H1 (cell line): ENCODE measurements around the gene SPINK9. TPM values are rescaled to one million over a fixed set of nuclear protein-coding genes. Genes with fewer than 3 reads are reported as not detected.

Experiments
- CTCF ChIA-PET: fragments of 300-600 bp; sonication (Branson Sonifier 250); formaldehyde crosslinking; loops from one replicate; lab custom pipeline; 2021; ENCODE audit not compliant: partially characterized antibody; lab: Charles Lee
- POLR2A ChIA-PET: fragments of 300-600 bp; sonication (Branson Sonifier 250); formaldehyde crosslinking; loops from one replicate; lab custom pipeline; 2021; ENCODE audit warnings: inconsistent platforms; ENCODE audit not compliant: partially characterized antibody; lab: Charles Lee
- DNase-seq, 2 experiments: peaks; one replicate each; pipeline versions ENCODE4 v3.0.0 to v3.0.0-alpha.2; 2010 to 2022; ENCODE audit warnings: low spot score in 2 of 2, low read depth in 1 of 2, mixed read lengths in 1 of 2
- FAIRE-seq: peaks from 2 replicates; lab custom pipeline; 2011; peaks lifted over from hg19 to GRCh38; lab: Jason Lieb, UNC
- H2AFZ ChIP-seq: 2 replicates; pipeline ENCODE4 v1.8.1; 2012; ENCODE audit warnings: low read length, inconsistent platforms
- H2AK5ac ChIP-seq: 2 replicates; pipeline ENCODE4 v1.6.1; 2013; ENCODE audit warnings: low read depth, low read length
- H2BK120ac ChIP-seq: replicated peaks from 2 replicates; pipeline ENCODE3; 2013; ENCODE audit warnings: low read depth, low read length, inconsistent platforms
- H2BK12ac ChIP-seq: 2 replicates; pipeline ENCODE4 v1.6.1; 2013; ENCODE audit warnings: low read depth, low read length
- H2BK15ac ChIP-seq: 2 replicates; pipeline ENCODE4 v1.6.1; 2013; ENCODE audit warnings: low read length
- H2BK20ac ChIP-seq: 2 replicates; pipeline ENCODE4 v1.6.1; 2013; ENCODE audit warnings: low read length
- H2BK5ac ChIP-seq: 2 replicates; pipeline ENCODE4 v1.6.1; 2013; ENCODE audit warnings: low read depth, low read length
- H3K14ac ChIP-seq: 2 replicates; pipeline ENCODE4 v1.6.1; 2013; ENCODE audit warnings: inconsistent platforms; ENCODE audit not compliant: insufficient read length
- H3K18ac ChIP-seq: 2 replicates; pipeline ENCODE4 v1.6.1; 2013; ENCODE audit warnings: low read length; ENCODE audit errors: extremely low read depth
- H3K23ac ChIP-seq: 2 replicates; pipeline ENCODE4 v1.6.1; 2013; ENCODE audit warnings: inconsistent platforms; ENCODE audit not compliant: insufficient read length
- H3K23me2 ChIP-seq: 2 replicates; pipeline ENCODE4 v1.6.1; 2013; ENCODE audit warnings: low read depth, low read length
- H3K27ac ChIP-seq: 2 replicates; pipeline ENCODE4 v1.6.1; 2011; ENCODE audit warnings: low read depth, low read length, inconsistent platforms
- H3K27me3 ChIP-seq, 4 experiments: replicated peaks in 1 of 4; 1 replicate in 1 of 4; 2 replicates in 3 of 4; pipeline versions ENCODE4 v1.6.1 to v1.8.1; 2011 to 2013; ENCODE audit warnings: low read length in 3 of 4, mild to moderate bottlenecking in 3 of 4, inconsistent platforms in 2 of 4, mixed read lengths in 2 of 4, moderate library complexity in 1 of 4; ENCODE audit not compliant: control insufficient read depth in 3 of 4, insufficient read depth in 3 of 4; ENCODE audit errors: extremely low read depth in 1 of 4
- H3K36me3 ChIP-seq, 4 experiments: 2 replicates each; pipeline versions ENCODE4 v1.6.1 to v1.8.1; 2011 to 2013; ENCODE audit warnings: mild to moderate bottlenecking in 4 of 4, low read length in 3 of 4, moderate library complexity in 2 of 4, control low read depth in 1 of 4, inconsistent platforms in 1 of 4; ENCODE audit not compliant: insufficient read depth in 4 of 4, control insufficient read depth in 2 of 4
- H3K4ac ChIP-seq: replicated peaks from 2 replicates; pipeline ENCODE3; 2013; ENCODE audit warnings: low read length, low read depth, mixed read lengths, inconsistent platforms; ENCODE audit not compliant: insufficient read length
- H3K4me1 ChIP-seq, 4 experiments: replicated peaks in 1 of 4; 1 replicate in 1 of 4; 2 replicates in 3 of 4; pipeline versions ENCODE4 v1.6.1 to v1.8.1; 2011 to 2013; ENCODE audit warnings: low read length in 3 of 4, inconsistent platforms in 2 of 4, mixed read lengths in 1 of 4; ENCODE audit not compliant: insufficient read depth in 4 of 4, control insufficient read depth in 3 of 4
- H3K4me2 ChIP-seq, 2 experiments: 2 replicates each; pipeline versions ENCODE4 v1.6.1 to v1.8.1; 2011 to 2013; ENCODE audit warnings: low read depth in 2 of 2, low read length in 2 of 2, control low read depth in 1 of 2, inconsistent platforms in 1 of 2, mild to moderate bottlenecking in 1 of 2; ENCODE audit not compliant: insufficient read depth in 1 of 2
- H3K4me3 ChIP-seq, 4 experiments: fragments of 200-600, 300-600 bp in 1 of 4; sonication (generic), shearing (Covaris generic), sonication (Bioruptor Twin) in 1 of 4; 2 replicates each; pipeline versions ENCODE4 v1.5.1 to v1.8.1; 2011 to 2016; ENCODE audit warnings: low read length in 4 of 4, low read depth in 3 of 4, control low read depth in 2 of 4, inconsistent platforms in 2 of 4, mild to moderate bottlenecking in 2 of 4, mixed read lengths in 1 of 4, moderate library complexity in 1 of 4; ENCODE audit not compliant: insufficient read depth in 2 of 4; ENCODE audit errors: extremely low read depth in 1 of 4
- H3K56ac ChIP-seq: replicated peaks from 2 replicates; pipeline ENCODE3; 2013; ENCODE audit warnings: low read depth, mild to moderate bottlenecking, mixed read lengths, low read length, inconsistent platforms; ENCODE audit not compliant: insufficient read length
- H3K79me1 ChIP-seq: 2 replicates; pipeline ENCODE4 v1.6.1; 2013; ENCODE audit warnings: low read depth, low read length, control low read depth
- H3K79me2 ChIP-seq, 2 experiments: 2 replicates each; pipeline versions ENCODE4 v1.6.1 to v1.8.1; 2012 to 2013; ENCODE audit warnings: low read length in 2 of 2, mild to moderate bottlenecking in 2 of 2, inconsistent platforms in 1 of 2; ENCODE audit not compliant: insufficient read depth in 2 of 2, control insufficient read depth in 1 of 2
- H3K9ac ChIP-seq, 4 experiments: replicated peaks in 1 of 4; 1 replicate in 1 of 4; 2 replicates in 3 of 4; pipeline versions ENCODE4 v1.6.1 to v1.8.1; 2011 to 2013; ENCODE audit warnings: low read depth in 3 of 4, low read length in 3 of 4, control low read depth in 2 of 4, mild to moderate bottlenecking in 2 of 4, moderate library complexity in 2 of 4, inconsistent platforms in 1 of 4; ENCODE audit errors: extremely low read depth in 1 of 4
- H3K9me3 ChIP-seq, 2 experiments: 2 replicates each; pipeline versions ENCODE4 v1.6.1 to v1.8.1; 2012 to 2013; ENCODE audit warnings: mild to moderate bottlenecking in 2 of 2, moderate library complexity in 2 of 2, control low read depth in 1 of 2, inconsistent platforms in 1 of 2, low read depth in 1 of 2, low read length in 1 of 2, mixed read lengths in 1 of 2; ENCODE audit not compliant: insufficient read depth in 2 of 2
- H4K20me1 ChIP-seq, 2 experiments: replicated peaks in 1 of 2; 2 replicates each; pipeline versions ENCODE3 to v1.8.1; 2011 to 2013; ENCODE audit warnings: inconsistent platforms in 2 of 2, low read length in 2 of 2, mild to moderate bottlenecking in 1 of 2; ENCODE audit not compliant: insufficient read depth in 2 of 2, control insufficient read depth in 1 of 2
- H4K5ac ChIP-seq: 2 replicates; pipeline ENCODE4 v1.6.1; 2013; ENCODE audit warnings: low read length, low read depth, mixed read lengths, inconsistent platforms; ENCODE audit not compliant: insufficient read length
- H4K8ac ChIP-seq: 2 replicates; pipeline ENCODE4 v1.8.0; 2013; ENCODE audit warnings: mild to moderate bottlenecking, moderate library complexity, low read length, inconsistent platforms; ENCODE audit not compliant: insufficient read depth; ENCODE audit errors: extremely low read depth
- H4K91ac ChIP-seq: replicated peaks from 2 replicates; pipeline ENCODE3; 2013; ENCODE audit warnings: low read length, mixed read lengths, inconsistent platforms; ENCODE audit not compliant: insufficient read length
- BCL11A ChIP-seq, 2 experiments: IDR thresholded peaks; one replicate each; pipeline ENCODE4 v1.6.1; 2011; ENCODE audit warnings: low read depth in 2 of 2, low read length in 2 of 2, mild to moderate bottlenecking in 2 of 2
- CEBPB ChIP-seq: IDR thresholded peaks from 2 replicates; pipeline ENCODE4 v1.6.1; 2012; ENCODE audit warnings: low read depth, low read length
- HDAC2 ChIP-seq, 2 experiments: fragments of 300-600 bp in 1 of 2; sonication (generic) in 1 of 2; IDR thresholded peaks; 2 replicates each; pipeline ENCODE4 v1.6.1; 2011 to 2012; ENCODE audit warnings: low read depth in 2 of 2, low read length in 2 of 2, mild to moderate bottlenecking in 2 of 2, moderate library complexity in 2 of 2, borderline replicate concordance in 1 of 2, inconsistent platforms in 1 of 2
- KDM5A ChIP-seq: fragments of 200-600 bp; IDR thresholded peaks from 2 replicates; pipeline ENCODE4 v1.7.1; 2012; ENCODE audit warnings: mild to moderate bottlenecking, low read length, inconsistent platforms, mixed read lengths
- RAD21 ChIP-seq, 2 experiments: IDR thresholded peaks in 1 of 2; conservative IDR thresholded peaks in 1 of 2; 2 replicates each; pipeline ENCODE4 v1.6.1; 2011; ENCODE audit warnings: low read depth in 2 of 2, low read length in 2 of 2, improper control_type of control experiment in 1 of 2, inconsistent platforms in 1 of 2, mild to moderate bottlenecking in 1 of 2, moderate library complexity in 1 of 2
- RFX5 ChIP-seq: IDR thresholded peaks from 2 replicates; pipeline ENCODE4 v1.6.1; 2011; ENCODE audit warnings: low read depth, low read length, improper control_type of control experiment, borderline replicate concordance
- RNF2 ChIP-seq: fragments of 200-900, 300-1000 bp; sonication (generic); IDR thresholded peaks from 2 replicates; pipeline ENCODE4 v1.7.1; 2016; ENCODE audit warnings: borderline replicate concordance, low read depth, mild to moderate bottlenecking, antibody characterized with exemption, low read length; ENCODE audit not compliant: poor library complexity, severe bottlenecking; ENCODE audit errors: missing control alignments
- TAF7 ChIP-seq: optimal IDR thresholded peaks from 2 replicates; pipeline ENCODE3; 2011; ENCODE audit warnings: low read depth, mild to moderate bottlenecking, inconsistent platforms, low read length, moderate library complexity, borderline replicate concordance
- USF2 ChIP-seq: IDR thresholded peaks from 2 replicates; pipeline ENCODE4 v1.6.1; 2011; ENCODE audit warnings: low read length, improper control_type of control experiment
- WGBS, 2 experiments: shearing (Covaris generic) in 1 of 2; methylation state at CpG; one replicate each; pipeline versions ENCODE4 v1.1.6 to v1.1.7; 2013 to 2015; ENCODE audit warnings: low lambda C conversion rate in 2 of 2, mixed read lengths in 2 of 2, inconsistent platforms in 1 of 2, low coverage in 1 of 2, missing lambda C conversion rate in 1 of 2; ENCODE audit not compliant: insufficient replicate concordance in 2 of 2, insufficient coverage in 1 of 2, insufficient read length in 1 of 2; ENCODE audit errors: extremely low coverage in 1 of 2, missing lambda C conversion rate in 1 of 2; 5-methylcytosine and 5-hydroxymethylcytosine counted together
- polyA plus RNA-seq, 7 experiments: library from polyadenylated mRNA; depleted of rRNA in 3 of 7; stranded (reverse) in 5 of 7; unstranded in 2 of 7; fragments of >200 nt in 5 of 7; fragments of 200-250 nt in 2 of 7; gene quantifications; 1 replicate in 5 of 7; 2 replicates in 1 of 7; 4 replicates in 1 of 7; pipeline versions ENCODE4 v1.2.1 to v1.2.3, GENCODE V29; 2011 to 2013; ENCODE audit warnings: missing spikeins in 2 of 7, mixed read lengths in 2 of 7
- total RNA-seq: library from RNA; stranded (reverse); fragmentation: NEBNext Ultra II Directional; extraction: Animal tissue kit (Norgen Biotek cat#: 25700); gene quantifications from 2 replicates; pipeline ENCODE4 v1.2.1, GENCODE V29; 2021

SPINK9 gene
- total and polyA plus RNA-seq, 2 of the 8 experiments (the other 6 are each of a cell fraction or from before 2014, with no cell fraction given): not detected

- FAIRE-seq (peak; percentile 98), DNase-seq (peak; percentile 29 to 49)
- H3K9me3 ChIP-seq: no peaks in the 10 kb centered on the region; a peak in 1 of 4 replicates
- H3K56ac ChIP-seq: no peak overlapping the region
- no peak overlapping the region for H3K14ac ChIP-seq
- H2AK5ac ChIP-seq: no peak overlapping the region
- peaks cover 0 to 5% (median 0%) of the 10 kb centered on the region in 4 experiments; a peak in 2 of 8 replicates for H3K36me3 ChIP-seq
- ChIA-PET POLR2A (interaction anchor here (0.9 to 1.3 kb wide), 3 partner anchors 8 to 24 kb away, joined by 3 to 4 read pairs (median 4); no protein-coding TSS in a partner anchor), CTCF (interaction anchor here (0.6 to 5.2 kb wide), 49 partner anchors 8 to 1106 kb away, joined by 3 to 53 read pairs (median 4); partner anchors contain the start of genes FBXO38 and SPINK9)
- H2BK120ac ChIP-seq: no peak overlapping the region
- no peaks in the 10 kb centered on the region for H3K23me2 ChIP-seq
- no peaks in the 10 kb centered on the region for H3K79me2 ChIP-seq
- H3K4ac ChIP-seq: no peak overlapping the region
- no peak overlapping the region for H3K27ac ChIP-seq
- H4K5ac ChIP-seq: no peak overlapping the region
- no peak overlapping the region for H3K4me2 ChIP-seq
- no peak overlapping the region for H4K91ac ChIP-seq
- H2BK5ac ChIP-seq: no peak overlapping the region
- no peaks in the 10 kb centered on the region for H3K4me1 ChIP-seq
- H2BK20ac ChIP-seq: no peak overlapping the region
- no peak overlapping the region for H3K23ac ChIP-seq
- H3K9ac ChIP-seq: no peak overlapping the region
- no peaks in the 10 kb centered on the region for H3K79me1 ChIP-seq
- H3K18ac ChIP-seq: no peak overlapping the region
- H2BK15ac ChIP-seq: no peak overlapping the region
- H3K4me3 ChIP-seq: no peak overlapping the region
- H2BK12ac ChIP-seq: no peak overlapping the region
- no peaks in the 10 kb centered on the region for H4K20me1 ChIP-seq
- no peaks in the 10 kb centered on the region for H3K27me3 ChIP-seq
- H4K8ac ChIP-seq: no peak overlapping the region
- no peak overlapping the region for H2AFZ ChIP-seq
- WGBS, 2 experiments: 94% methylated on average over 2 of the region's 3 CpGs; no CpG with 5 or more reads in 1 of the 2 experiments
- TF ChIP-seq TAF7: no peak
- TF ChIP-seq USF2: peak; percentile 62
- TF ChIP-seq KDM5A: no peak
- peak; percentile 70; the same call in 1 of the 2 replicates for TF ChIP-seq CEBPB
- peak; percentile 89 to 92 for TF ChIP-seq RAD21 (IDR thresholded peaks at IDR 0.05 in 1 of 2, conservative IDR thresholded peaks at IDR 0.05 in 1 of 2; ENCODE audit: low read depth in 2 of 2, low read length in 2 of 2)
- TF ChIP-seq RNF2: no peak
- TF ChIP-seq BCL11A (IDR thresholded peaks at IDR 0.05; ENCODE audit: low read depth in 2 of 2, low read length in 2 of 2): no peak
- no peak for TF ChIP-seq HDAC2 (IDR thresholded peaks at IDR 0.05; ENCODE audit: borderline replicate concordance in 1 of 2, low read depth in 2 of 2, low read length in 2 of 2)
- no peak for TF ChIP-seq RFX5
These were observed 39.5 kb downstream of the SPINK9 start for GRCh38 chr5:148374690-148375360.
